ENCODE results near the gene AIP. TPM values are rescaled to one million over a fixed set of nuclear protein-coding genes. Genes with fewer than 3 reads are reported as not detected.
A peak's percentile ranks its signal among the peaks of the same experiment; 100 is the strongest.
"Not testable (repeated sequence)": the region's sequence is repeated elsewhere in the genome, so short reads cannot be mapped to it uniquely, and the experiment has no call there.

Gene AIP
- total RNA-seq, 1 donor from 2014 or later = 45.9 TPM

GRCh38 chr11:67507864-67508485 lies 25.1 kb downstream of the AIP start, which contains the start of gene CDK2AP2:
TSS of gene CDK2AP2 (minus strand) at chr11:67508162. CDS start at chr11:67508082, 80 bp downstream.
- TF ChIP-seq, protein P1, sequence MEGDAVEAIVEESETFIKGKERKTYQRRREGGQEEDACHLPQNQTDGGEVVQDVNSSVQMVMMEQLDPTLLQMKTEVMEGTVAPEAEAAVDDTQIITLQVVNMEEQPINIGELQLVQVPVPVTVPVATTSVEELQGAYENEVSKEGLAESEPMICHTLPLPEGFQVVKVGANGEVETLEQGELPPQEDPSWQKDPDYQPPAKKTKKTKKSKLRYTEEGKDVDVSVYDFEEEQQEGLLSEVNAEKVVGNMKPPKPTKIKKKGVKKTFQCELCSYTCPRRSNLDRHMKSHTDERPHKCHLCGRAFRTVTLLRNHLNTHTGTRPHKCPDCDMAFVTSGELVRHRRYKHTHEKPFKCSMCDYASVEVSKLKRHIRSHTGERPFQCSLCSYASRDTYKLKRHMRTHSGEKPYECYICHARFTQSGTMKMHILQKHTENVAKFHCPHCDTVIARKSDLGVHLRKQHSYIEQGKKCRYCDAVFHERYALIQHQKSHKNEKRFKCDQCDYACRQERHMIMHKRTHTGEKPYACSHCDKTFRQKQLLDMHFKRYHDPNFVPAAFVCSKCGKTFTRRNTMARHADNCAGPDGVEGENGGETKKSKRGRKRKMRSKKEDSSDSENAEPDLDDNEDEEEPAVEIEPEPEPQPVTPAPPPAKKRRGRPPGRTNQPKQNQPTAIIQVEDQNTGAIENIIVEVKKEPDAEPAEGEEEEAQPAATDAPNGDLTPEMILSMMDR (IDR thresholded peaks at IDR 0.05; ENCODE audit: insufficient read depth, low read length, poor library complexity, severe bottlenecking) = no peak

GRCh38 chr11:67508486-67509121 lies 25.8 kb downstream of the AIP start:
- H3K27me3 ChIP-seq (ENCODE audit: control insufficient read depth, insufficient read depth, low read length) = no peaks in the 10 kb centered on the region
- H3K4me3 ChIP-seq (ENCODE audit: low read depth, low read length) = peak overlapping the region; percentile 89
- TF ChIP-seq, protein P1 (IDR thresholded peaks at IDR 0.05; ENCODE audit: insufficient read depth, low read length, poor library complexity, severe bottlenecking) = no peak
- peak; percentile 66 for DNase-seq (ENCODE audit: low read depth)
- no peaks in the 10 kb centered on the region for H3K36me3 ChIP-seq (ENCODE audit: control insufficient read depth, insufficient read depth, low read length)

More at GRCh38 chr11:67507864-67508485, 25.1 kb downstream of the AIP start, which contains the start of gene CDK2AP2:
- peak; percentile 97 for DNase-seq (ENCODE audit: low read depth)
- H3K4me3 ChIP-seq (ENCODE audit: low read depth, low read length) = peak within 1 kb of the TSS; percentile 89
- H3K27me3 ChIP-seq (ENCODE audit: control insufficient read depth, insufficient read depth, low read length) = no peaks in the 10 kb centered on the region
- H3K36me3 ChIP-seq (ENCODE audit: control insufficient read depth, insufficient read depth, low read length) = no peaks in the 10 kb centered on the region

DNA sequence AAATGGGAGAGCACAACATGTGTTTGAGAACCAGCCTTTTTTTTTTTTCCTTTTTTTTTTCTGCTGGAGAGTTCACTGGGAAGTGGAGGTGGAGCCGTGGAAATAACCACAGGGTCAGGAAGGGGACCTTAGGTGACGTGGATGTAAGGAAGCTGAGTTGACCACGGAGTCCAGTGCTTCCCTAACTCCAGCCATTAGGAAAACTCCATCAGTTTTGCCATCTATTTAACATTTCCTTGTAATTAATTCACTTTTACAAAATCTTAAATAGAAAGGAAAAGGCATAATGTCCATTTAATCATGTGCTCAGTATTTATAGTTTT lies 27.2 kb downstream of the AIP start:
- TF ChIP-seq, protein P1 (IDR thresholded peaks at IDR 0.05; ENCODE audit: insufficient read depth, low read length, poor library complexity, severe bottlenecking) = no peak
- H3K4me3 ChIP-seq (ENCODE audit: low read depth, low read length) = no peak overlapping the region
- DNase-seq (ENCODE audit: low read depth) = no peak
- H3K36me3 ChIP-seq (ENCODE audit: control insufficient read depth, insufficient read depth, low read length) = no peaks in the 10 kb centered on the region
- no peaks in the 10 kb centered on the region for H3K27me3 ChIP-seq (ENCODE audit: control insufficient read depth, insufficient read depth, low read length)

- H3K27me3 ChIP-seq (ENCODE audit: control insufficient read depth, insufficient read depth, low read length); DNase-seq (ENCODE audit: low read depth); H3K36me3 ChIP-seq (ENCODE audit: control insufficient read depth, insufficient read depth, low read length); H3K4me3 ChIP-seq (ENCODE audit: low read depth, low read length): not testable (repeated sequence)
These were observed 28.7 kb downstream of the AIP start for GRCh38 chr11:67511558-67511957.

GRCh38 chr11:67514116-67514515 lies 31.3 kb downstream of the AIP start:
- no peak for DNase-seq (ENCODE audit: low read depth)
- Histone ChIP-seq H3K27me3 (ENCODE audit: control insufficient read depth, insufficient read depth, low read length) (no peaks in the 10 kb centered on the region), H3K36me3 (ENCODE audit: control insufficient read depth, insufficient read depth, low read length) (no peaks in the 10 kb centered on the region), H3K4me3 (ENCODE audit: low read depth, low read length) (no peak overlapping the region)
- TF ChIP-seq, protein P1 (IDR thresholded peaks at IDR 0.05; ENCODE audit: insufficient read depth, low read length, poor library complexity, severe bottlenecking) = no peak

GRCh38 chr11:67516806-67517205 lies 34.0 kb downstream of the AIP start:
- H3K36me3 ChIP-seq (ENCODE audit: control insufficient read depth, insufficient read depth, low read length) = no peaks in the 10 kb centered on the region
- H3K4me3 ChIP-seq (ENCODE audit: low read depth, low read length) = no peak overlapping the region
- DNase-seq (ENCODE audit: low read depth) = no peak
- no peaks in the 10 kb centered on the region for H3K27me3 ChIP-seq (ENCODE audit: control insufficient read depth, insufficient read depth, low read length)
- TF ChIP-seq, protein P1 (IDR thresholded peaks at IDR 0.05; ENCODE audit: insufficient read depth, low read length, poor library complexity, severe bottlenecking) = no peak

Measured in kidney epithelial cell (primary cell).